HL-60 (cell line): Measurements from ENCODE around the gene GBP7.

Experiments
- DNase-seq, 2 experiments: peaks; one replicate each; pipeline ENCODE4 v3.0.0-alpha.2; 2010 to 2020; ENCODE audit warnings: low read depth in 1 of 2, low spot score in 1 of 2
- H3K27ac ChIP-seq: fragments of 250-450 bp; sonication (Bioruptor Pico); replicated peaks from 2 replicates; pipeline ENCODE4 v1.5.1; 2020; ENCODE audit warnings: mild to moderate bottlenecking, moderate library complexity
- H3K27me3 ChIP-seq: fragments of 250-450 bp; sonication (Bioruptor Pico); 2 replicates; pipeline ENCODE4 v1.5.1; 2021; ENCODE audit warnings: mild to moderate bottlenecking, moderate library complexity; ENCODE audit not compliant: insufficient read depth, poor library complexity, severe bottlenecking
- H3K4me3 ChIP-seq: replicated peaks from 2 replicates; pipeline ENCODE4 v1.5.1; 2011; ENCODE audit warnings: mild to moderate bottlenecking, control low read depth, low read length; ENCODE audit not compliant: insufficient read depth
- GABPA ChIP-seq: IDR thresholded peaks from 2 replicates; pipeline ENCODE4 v1.6.1; 2012; ENCODE audit warnings: low read depth
- POLR2AphosphoS5 ChIP-seq: IDR thresholded peaks from 2 replicates; pipeline ENCODE4 v1.6.1; 2012; ENCODE audit warnings: low read depth
- REST ChIP-seq: IDR thresholded peaks from 2 replicates; pipeline ENCODE4 v1.6.1; 2012; ENCODE audit warnings: low read depth; ENCODE audit not compliant: insufficient replicate concordance
- SPI1 ChIP-seq: IDR thresholded peaks from 2 replicates; pipeline ENCODE4 v1.6.1; 2012; ENCODE audit warnings: low read depth, mild to moderate bottlenecking, borderline replicate concordance
- TF ChIP-seq, protein P1 (sequence below): IDR thresholded peaks from one replicate; pipeline ENCODE4 v1.5.1; 2011; ENCODE audit warnings: low read length, control low read depth, inconsistent platforms; ENCODE audit not compliant: insufficient read depth

GBP7 gene

DNA sequence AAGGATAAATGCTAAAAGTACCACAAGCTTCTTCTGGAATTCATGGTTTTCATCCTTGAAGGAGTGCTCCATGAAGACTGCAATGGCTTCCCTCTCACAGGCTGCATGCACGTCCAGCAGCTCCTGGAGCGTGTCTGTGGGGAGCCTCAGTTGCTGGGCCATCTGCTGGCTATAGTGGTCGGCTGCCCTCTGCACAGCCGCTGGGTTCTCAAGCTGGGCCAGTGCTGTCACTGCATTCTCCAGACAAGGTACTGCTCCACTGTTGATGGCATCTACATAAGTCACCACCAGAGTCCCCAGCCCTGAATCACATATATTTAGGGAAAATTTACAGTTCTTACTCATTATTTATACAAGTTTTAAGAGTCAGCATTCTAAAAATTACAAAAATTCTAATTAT, 14.2 kb upstream of the GBP7 start:
- no peak for DNase-seq
- no peak overlapping the region for H3K4me3 ChIP-seq
- peaks cover 2% of the 10 kb centered on the region for H3K27me3 ChIP-seq
- H3K27ac ChIP-seq = no peak overlapping the region
- TF ChIP-seq REST (no peak), POLR2AphosphoS5 (no peak), SPI1 (no peak), GABPA (no peak)
- TF ChIP-seq, protein P1, sequence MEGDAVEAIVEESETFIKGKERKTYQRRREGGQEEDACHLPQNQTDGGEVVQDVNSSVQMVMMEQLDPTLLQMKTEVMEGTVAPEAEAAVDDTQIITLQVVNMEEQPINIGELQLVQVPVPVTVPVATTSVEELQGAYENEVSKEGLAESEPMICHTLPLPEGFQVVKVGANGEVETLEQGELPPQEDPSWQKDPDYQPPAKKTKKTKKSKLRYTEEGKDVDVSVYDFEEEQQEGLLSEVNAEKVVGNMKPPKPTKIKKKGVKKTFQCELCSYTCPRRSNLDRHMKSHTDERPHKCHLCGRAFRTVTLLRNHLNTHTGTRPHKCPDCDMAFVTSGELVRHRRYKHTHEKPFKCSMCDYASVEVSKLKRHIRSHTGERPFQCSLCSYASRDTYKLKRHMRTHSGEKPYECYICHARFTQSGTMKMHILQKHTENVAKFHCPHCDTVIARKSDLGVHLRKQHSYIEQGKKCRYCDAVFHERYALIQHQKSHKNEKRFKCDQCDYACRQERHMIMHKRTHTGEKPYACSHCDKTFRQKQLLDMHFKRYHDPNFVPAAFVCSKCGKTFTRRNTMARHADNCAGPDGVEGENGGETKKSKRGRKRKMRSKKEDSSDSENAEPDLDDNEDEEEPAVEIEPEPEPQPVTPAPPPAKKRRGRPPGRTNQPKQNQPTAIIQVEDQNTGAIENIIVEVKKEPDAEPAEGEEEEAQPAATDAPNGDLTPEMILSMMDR = no peak

DNA sequence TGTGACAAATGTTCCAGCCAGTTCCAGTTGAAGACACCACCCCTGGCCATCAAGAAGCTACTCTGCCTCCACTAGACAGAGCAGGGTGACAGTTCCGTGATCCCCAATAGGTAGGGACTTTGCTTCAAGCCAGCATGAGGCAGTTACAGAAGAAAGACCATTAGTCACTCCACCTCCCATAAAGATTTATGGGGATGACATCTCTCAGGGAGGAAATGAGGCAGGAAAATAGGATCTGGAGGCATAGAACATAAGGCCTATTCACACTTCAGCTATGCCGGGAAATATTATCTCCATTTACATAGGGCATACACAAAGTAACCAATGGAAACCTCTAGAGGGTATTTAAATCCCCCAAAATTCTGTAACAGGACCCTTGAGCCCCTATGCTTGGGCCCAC, 3.5 kb upstream of the GBP7 start:
- no peak for DNase-seq
- H3K4me3 ChIP-seq = no peak overlapping the region
- TF ChIP-seq SPI1 (no peak), REST (no peak), POLR2AphosphoS5 (no peak), GABPA (no peak)
- TF ChIP-seq, protein P1 = no peak
- H3K27ac ChIP-seq = no peak overlapping the region
- peaks cover 2% of the 10 kb centered on the region for H3K27me3 ChIP-seq

- DNase-seq = no peak
- Histone ChIP-seq H3K4me3 (no peak overlapping the region), H3K27ac (no peak overlapping the region), H3K27me3 (peaks cover 2% of the 10 kb centered on the region)
- TF ChIP-seq POLR2AphosphoS5 (no peak), SPI1 (no peak), GABPA (no peak), REST (no peak)
- TF ChIP-seq, protein P1 = no peak
These were observed 1.2 kb upstream of the GBP7 start for GRCh38 chr1:89176971-89177370.
